PC-3 (cell line): ENCODE results near the gene TRIM44.
A peak's percentile ranks its signal among the peaks of the same experiment; 100 is the strongest.

Experiments
- CTCF ChIP-seq: fragments of 300-600 bp; sonication (generic); conservative IDR thresholded peaks from 2 replicates; pipeline ENCODE4 v1.5.1; 2017; ENCODE audit warnings: antibody characterized with exemption, low read depth, mild to moderate bottlenecking, low read length
- EZH2 ChIP-seq: fragments of 300-600 bp; sonication (generic); IDR thresholded peaks from one replicate; pipeline ENCODE4 v1.6.1; 2017; ENCODE audit warnings: antibody characterized with exemption, mild to moderate bottlenecking, low read length; ENCODE audit not compliant: unreplicated experiment
- EZH2phosphoT487 ChIP-seq: fragments of 300-600 bp; sonication (generic); IDR thresholded peaks from 2 replicates; pipeline ENCODE4 v1.6.1; 2018; ENCODE audit warnings: mild to moderate bottlenecking, antibody characterized with exemption, low read length, borderline replicate concordance

GRCh38 chr11:35619116-35619854 is 43.3 kb upstream of the TRIM44 start:
- no peak for TF ChIP-seq CTCF
- peak; percentile 59 for TF ChIP-seq EZH2phosphoT487
- TF ChIP-seq EZH2 = no peak
